Activated T-cell treated with anti-CD3 and anti-CD28 coated beads, Interleukin-2, amount 50 U/mL, for 4 hours (primary cell): Measurements from ENCODE around the gene KCTD15. TPM values are rescaled to one million over a fixed set of nuclear protein-coding genes. Genes with fewer than 3 reads are reported as not detected.

Source experiments
- ATAC-seq, 2 donors: fragments of 200-7000 bp; cut with Tn5 transposase; one replicate each; pipeline ENCODE4 v1.10.0; 2021
- DNase-seq: peaks from one replicate; pipeline ENCODE4 v3.0.0-alpha.2; 2020
- H3K27me3 Mint-ChIP-seq: one replicate; pipeline ENCODE4 v1.8.0; 2021; ENCODE audit warnings: low read depth, mixed read lengths
- H3K36me3 Mint-ChIP-seq: one replicate; pipeline ENCODE4 v1.8.0; 2022; ENCODE audit warnings: mixed read lengths; ENCODE audit not compliant: insufficient read depth
- H3K4me1 Mint-ChIP-seq: one replicate; pipeline ENCODE4 v1.8.0; 2021; ENCODE audit warnings: low read depth, mixed read lengths
- H3K4me3 Mint-ChIP-seq: one replicate; pipeline ENCODE4 v1.8.0; 2021; ENCODE audit warnings: mild to moderate bottlenecking, moderate library complexity, mixed read lengths
- H3K9me3 Mint-ChIP-seq: one replicate; pipeline ENCODE4 v1.8.0; 2021; ENCODE audit warnings: mixed read lengths
- total RNA-seq, 3 donors: library from RNA; stranded (reverse); gene quantifications; one replicate each; pipeline ENCODE4 v1.2.1, GENCODE V29; 2021

The KCTD15 gene
- total RNA-seq, 3 donors from 2014 or later: 8.0 to 19.8 (median 11.8) TPM

- no peaks in the 10 kb centered on the region for H3K9me3 Mint-ChIP-seq
- no peak for ATAC-seq
- no peak overlapping the region for H3K4me3 Mint-ChIP-seq
- no peaks in the 10 kb centered on the region for H3K36me3 Mint-ChIP-seq
- no peak for DNase-seq
- H3K27me3 Mint-ChIP-seq: peaks cover 25% of the 10 kb centered on the region
- peaks cover 6% of the 10 kb centered on the region for H3K4me1 Mint-ChIP-seq
Measured at GRCh38 chr19:33777753-33778088, 18.9 kb upstream of the KCTD15 start.

- H3K36me3 Mint-ChIP-seq: no peaks in the 10 kb centered on the region
- peak overlapping the region; percentile 16 for H3K4me3 Mint-ChIP-seq
- peak; percentile 82 for DNase-seq
- peaks cover 25% of the 10 kb centered on the region for H3K27me3 Mint-ChIP-seq
- peak; percentile 91 to 95 for ATAC-seq
- H3K9me3 Mint-ChIP-seq: no peaks in the 10 kb centered on the region
- peaks cover 6% of the 10 kb centered on the region for H3K4me1 Mint-ChIP-seq
Measured at GRCh38 chr19:33778089-33778791, 18.4 kb upstream of the KCTD15 start.

GRCh38 chr19:33779849-33780248, 16.8 kb upstream of the KCTD15 start:
- no peak for DNase-seq
- Mint-ChIP-seq H3K4me1 (peaks cover 8% of the 10 kb centered on the region), H3K4me3 (no peak overlapping the region), H3K36me3 (no peaks in the 10 kb centered on the region), H3K27me3 (peaks cover 23% of the 10 kb centered on the region), H3K9me3 (no peaks in the 10 kb centered on the region)
- no peak for ATAC-seq

- ATAC-seq (no peak), DNase-seq (no peak)
- no peak overlapping the region for H3K4me3 Mint-ChIP-seq
- H3K36me3 Mint-ChIP-seq: no peaks in the 10 kb centered on the region
- peaks cover 11% of the 10 kb centered on the region for H3K4me1 Mint-ChIP-seq
- no peaks in the 10 kb centered on the region for H3K9me3 Mint-ChIP-seq
- H3K27me3 Mint-ChIP-seq: peaks cover 23% of the 10 kb centered on the region
Measured at GRCh38 chr19:33780251-33780650, 16.4 kb upstream of the KCTD15 start.

- no peak overlapping the region for H3K4me3 Mint-ChIP-seq
- no peaks in the 10 kb centered on the region for H3K36me3 Mint-ChIP-seq
- no peaks in the 10 kb centered on the region for H3K9me3 Mint-ChIP-seq
- peaks cover 21% of the 10 kb centered on the region for H3K27me3 Mint-ChIP-seq
- peaks cover 15% of the 10 kb centered on the region for H3K4me1 Mint-ChIP-seq
- DNase-seq: no peak
- no peak for ATAC-seq
Measured at GRCh38 chr19:33780746-33781145, 15.9 kb upstream of the KCTD15 start.

- ATAC-seq: no peak
- H3K4me1 Mint-ChIP-seq: peaks cover 18% of the 10 kb centered on the region
- no peak for DNase-seq
- H3K9me3 Mint-ChIP-seq: no peaks in the 10 kb centered on the region
- peaks cover 23% of the 10 kb centered on the region for H3K27me3 Mint-ChIP-seq
- no peaks in the 10 kb centered on the region for H3K36me3 Mint-ChIP-seq
- no peak overlapping the region for H3K4me3 Mint-ChIP-seq
Measured at GRCh38 chr19:33781415-33781935, 15.2 kb upstream of the KCTD15 start.

GRCh38 chr19:33781996-33782395, 14.7 kb upstream of the KCTD15 start:
- H3K36me3 Mint-ChIP-seq: no peaks in the 10 kb centered on the region
- H3K27me3 Mint-ChIP-seq: peaks cover 24% of the 10 kb centered on the region
- no peak overlapping the region for H3K4me3 Mint-ChIP-seq
- peaks cover 18% of the 10 kb centered on the region for H3K4me1 Mint-ChIP-seq
- H3K9me3 Mint-ChIP-seq: no peaks in the 10 kb centered on the region
- ATAC-seq (no peak), DNase-seq (no peak)

- Mint-ChIP-seq H3K27me3 (peaks cover 25% of the 10 kb centered on the region), H3K4me3 (no peak overlapping the region), H3K4me1 (peaks cover 15% of the 10 kb centered on the region), H3K36me3 (no peaks in the 10 kb centered on the region), H3K9me3 (no peaks in the 10 kb centered on the region)
- no peak for DNase-seq
- no peak for ATAC-seq
Measured at GRCh38 chr19:33784432-33784831, 12.2 kb upstream of the KCTD15 start.

GRCh38 chr19:33785795-33786194, 10.9 kb upstream of the KCTD15 start:
- DNase-seq: no peak
- Mint-ChIP-seq H3K9me3 (no peaks in the 10 kb centered on the region), H3K36me3 (no peaks in the 10 kb centered on the region), H3K4me1 (peaks cover 12% of the 10 kb centered on the region), H3K27me3 (peaks cover 19% of the 10 kb centered on the region), H3K4me3 (no peak overlapping the region)
- ATAC-seq: no peak

GRCh38 chr19:33788676-33789075, 8.0 kb upstream of the KCTD15 start:
- no peak for ATAC-seq

GRCh38 chr19:33789344-33789743, 7.3 kb upstream of the KCTD15 start:
- Mint-ChIP-seq H3K36me3 (no peaks in the 10 kb centered on the region), H3K27me3 (peaks cover 47% of the 10 kb centered on the region), H3K4me1 (peaks cover 12% of the 10 kb centered on the region), H3K4me3 (no peak overlapping the region), H3K9me3 (no peaks in the 10 kb centered on the region)
- DNase-seq: no peak
- ATAC-seq: no peak

More at GRCh38 chr19:33788676-33789075, 8.0 kb upstream of the KCTD15 start:
- H3K4me1 Mint-ChIP-seq: peaks cover 12% of the 10 kb centered on the region
- no peak for DNase-seq
- no peaks in the 10 kb centered on the region for H3K36me3 Mint-ChIP-seq
- peaks cover 42% of the 10 kb centered on the region for H3K27me3 Mint-ChIP-seq
- no peak overlapping the region for H3K4me3 Mint-ChIP-seq
- H3K9me3 Mint-ChIP-seq: no peaks in the 10 kb centered on the region

GRCh38 chr19:33794683-33795369, 1.8 kb upstream of the KCTD15 start:
- Mint-ChIP-seq H3K27me3 (peaks cover 47% of the 10 kb centered on the region), H3K36me3 (no peaks in the 10 kb centered on the region), H3K4me1 (peaks cover 3% of the 10 kb centered on the region), H3K4me3 (peak overlapping the region; percentile 73), H3K9me3 (no peaks in the 10 kb centered on the region)
- DNase-seq: no peak
- ATAC-seq: no peak

- no peaks in the 10 kb centered on the region for H3K36me3 Mint-ChIP-seq
- ATAC-seq (peak; percentile 57 to 60), DNase-seq (peak; percentile 28)
- no peaks in the 10 kb centered on the region for H3K9me3 Mint-ChIP-seq
- H3K4me3 Mint-ChIP-seq: peak overlapping the region; percentile 75
- H3K4me1 Mint-ChIP-seq: peaks cover 3% of the 10 kb centered on the region
- peaks cover 47% of the 10 kb centered on the region for H3K27me3 Mint-ChIP-seq
Measured at GRCh38 chr19:33795370-33796163, 1.1 kb upstream of the KCTD15 start.
